DOHH2 (cell line): Measurements from ENCODE around the gene CCDC68.

Experiments
- H3F3A ChIP-seq: fragments of 200-600 bp; sonication (generic), shearing (Covaris generic); 2 replicates; pipeline ENCODE4 v1.6.0; 2016; ENCODE audit warnings: antibody characterized with exemption, mild to moderate bottlenecking; ENCODE audit not compliant: control insufficient read depth, insufficient read depth
- H3K27ac ChIP-seq: fragments of 200-600 bp; sonication (generic); 2 replicates; pipeline ENCODE4 v1.5.1; 2014; ENCODE audit warnings: low read depth, mild to moderate bottlenecking, low read length, moderate library complexity
- H3K27me3 ChIP-seq: fragments of 200-600 bp; sonication (generic); 2 replicates; pipeline ENCODE4 v1.6.1; 2014; ENCODE audit warnings: mild to moderate bottlenecking, low read length, mixed read lengths; ENCODE audit not compliant: control insufficient read depth
- H3K36me3 ChIP-seq: fragments of 200-600 bp; sonication (generic); 2 replicates; pipeline ENCODE4 v1.6.1; 2014; ENCODE audit warnings: mild to moderate bottlenecking, low read length, moderate library complexity, mixed read lengths; ENCODE audit not compliant: control insufficient read depth
- H3K4me1 ChIP-seq: fragments of 200-600 bp; sonication (generic); 2 replicates; pipeline ENCODE4 v1.6.1; 2014; ENCODE audit warnings: mild to moderate bottlenecking, low read length, mixed read lengths; ENCODE audit not compliant: control insufficient read depth
- H3K4me2 ChIP-seq: fragments of 200-600 bp; sonication (generic); 2 replicates; pipeline ENCODE4 v1.6.0; 2014; ENCODE audit warnings: mild to moderate bottlenecking, low read length, moderate library complexity
- H3K4me3 ChIP-seq: fragments of 200-600 bp; sonication (generic); 2 replicates; pipeline ENCODE4 v1.5.1; 2014; ENCODE audit warnings: mild to moderate bottlenecking, low read length, mixed read lengths
- H3K79me2 ChIP-seq: fragments of 200-600 bp; sonication (generic); 2 replicates; pipeline ENCODE4 v1.6.1; 2014; ENCODE audit warnings: mild to moderate bottlenecking, low read length, mixed read lengths; ENCODE audit not compliant: control insufficient read depth
- H3K9me2 ChIP-seq: fragments of 200-600 bp; sonication (generic); replicated peaks from 2 replicates; pipeline ENCODE4 v1.6.1; 2014; ENCODE audit warnings: mild to moderate bottlenecking, low read length, mixed read lengths; ENCODE audit not compliant: control insufficient read depth
- H3K9me3 ChIP-seq: fragments of 200-600 bp; sonication (generic); 2 replicates; pipeline ENCODE4 v1.6.1; 2014; ENCODE audit warnings: antibody characterized with exemption, low read length, mixed read lengths; ENCODE audit not compliant: control insufficient read depth, insufficient read depth
- H4K20me1 ChIP-seq: fragments of 200-600 bp; sonication (generic); 2 replicates; pipeline ENCODE4 v1.6.0; 2014; ENCODE audit warnings: low read depth, mild to moderate bottlenecking, antibody characterized with exemption, low read length, moderate library complexity; ENCODE audit not compliant: control insufficient read depth, insufficient read depth
- EZH2phosphoT487 ChIP-seq: fragments of 200-600 bp; sonication (generic); IDR thresholded peaks from 2 replicates; pipeline ENCODE4 v1.6.1; 2017; ENCODE audit warnings: borderline replicate concordance, mild to moderate bottlenecking, antibody characterized with exemption, low read length, moderate library complexity, mixed read lengths
- TF ChIP-seq, protein P1 (sequence below): fragments of 200-600 bp; sonication (generic); IDR thresholded peaks from one replicate; pipeline ENCODE4 v1.5.1; 2014; ENCODE audit warnings: antibody characterized with exemption, mild to moderate bottlenecking, low read depth, low read length; ENCODE audit not compliant: poor library complexity, severe bottlenecking

Gene CCDC68

GRCh38 chr18:54877076-54877475 is 82.2 kb downstream of the CCDC68 start:
- TF ChIP-seq, protein P1, sequence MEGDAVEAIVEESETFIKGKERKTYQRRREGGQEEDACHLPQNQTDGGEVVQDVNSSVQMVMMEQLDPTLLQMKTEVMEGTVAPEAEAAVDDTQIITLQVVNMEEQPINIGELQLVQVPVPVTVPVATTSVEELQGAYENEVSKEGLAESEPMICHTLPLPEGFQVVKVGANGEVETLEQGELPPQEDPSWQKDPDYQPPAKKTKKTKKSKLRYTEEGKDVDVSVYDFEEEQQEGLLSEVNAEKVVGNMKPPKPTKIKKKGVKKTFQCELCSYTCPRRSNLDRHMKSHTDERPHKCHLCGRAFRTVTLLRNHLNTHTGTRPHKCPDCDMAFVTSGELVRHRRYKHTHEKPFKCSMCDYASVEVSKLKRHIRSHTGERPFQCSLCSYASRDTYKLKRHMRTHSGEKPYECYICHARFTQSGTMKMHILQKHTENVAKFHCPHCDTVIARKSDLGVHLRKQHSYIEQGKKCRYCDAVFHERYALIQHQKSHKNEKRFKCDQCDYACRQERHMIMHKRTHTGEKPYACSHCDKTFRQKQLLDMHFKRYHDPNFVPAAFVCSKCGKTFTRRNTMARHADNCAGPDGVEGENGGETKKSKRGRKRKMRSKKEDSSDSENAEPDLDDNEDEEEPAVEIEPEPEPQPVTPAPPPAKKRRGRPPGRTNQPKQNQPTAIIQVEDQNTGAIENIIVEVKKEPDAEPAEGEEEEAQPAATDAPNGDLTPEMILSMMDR = no peak
- no peak for TF ChIP-seq EZH2phosphoT487
- no peaks in the 10 kb centered on the region for H3K9me2 ChIP-seq
- H3K36me3 ChIP-seq = no peaks in the 10 kb centered on the region
- H3K4me3 ChIP-seq = no peak overlapping the region
- H3K79me2 ChIP-seq = no peaks in the 10 kb centered on the region
- no peaks in the 10 kb centered on the region for H3F3A ChIP-seq
- no peak overlapping the region for H3K4me2 ChIP-seq
- H3K9me3 ChIP-seq = no peaks in the 10 kb centered on the region
- no peaks in the 10 kb centered on the region for H3K4me1 ChIP-seq
- H3K27me3 ChIP-seq = no peaks in the 10 kb centered on the region
- H3K27ac ChIP-seq = no peak overlapping the region
- H4K20me1 ChIP-seq = no peaks in the 10 kb centered on the region

- no peaks in the 10 kb centered on the region for H3K4me1 ChIP-seq
- H3K79me2 ChIP-seq = no peaks in the 10 kb centered on the region
- TF ChIP-seq, protein P1 = no peak
- no peak overlapping the region for H3K4me3 ChIP-seq
- no peaks in the 10 kb centered on the region for H4K20me1 ChIP-seq
- no peaks in the 10 kb centered on the region for H3K36me3 ChIP-seq
- H3K9me2 ChIP-seq = no peaks in the 10 kb centered on the region
- H3K9me3 ChIP-seq = no peaks in the 10 kb centered on the region
- no peak overlapping the region for H3K4me2 ChIP-seq
- no peaks in the 10 kb centered on the region for H3K27me3 ChIP-seq
- H3F3A ChIP-seq = no peaks in the 10 kb centered on the region
- H3K27ac ChIP-seq = no peak overlapping the region
Measured at GRCh38 chr18:54875063-54875462, 84.2 kb downstream of the CCDC68 start.

DNA sequence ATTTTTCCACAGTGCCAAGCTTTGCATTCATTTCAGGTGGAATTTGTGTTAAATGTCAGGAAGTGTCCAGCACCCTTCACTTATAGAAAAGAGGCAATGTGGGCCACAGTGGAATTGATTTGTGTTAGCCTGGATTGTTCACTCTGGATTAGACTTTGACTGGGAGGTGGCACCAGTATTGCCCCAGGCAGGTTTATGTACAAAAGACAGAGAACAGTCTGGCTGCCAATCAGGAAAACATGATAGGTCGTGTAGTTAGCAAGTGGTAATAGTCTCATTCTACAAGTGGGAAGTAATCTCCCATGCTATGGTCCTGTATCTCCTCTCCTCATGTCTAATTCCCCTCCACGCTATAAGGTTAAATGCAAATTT is 85.4 kb downstream of the CCDC68 start:
- Histone ChIP-seq H3K4me2 (no peak overlapping the region), H3K36me3 (no peaks in the 10 kb centered on the region), H3K9me3 (no peaks in the 10 kb centered on the region), H3F3A (no peaks in the 10 kb centered on the region), H3K4me1 (no peaks in the 10 kb centered on the region), H3K79me2 (no peaks in the 10 kb centered on the region), H3K27ac (no peak overlapping the region), H3K9me2 (no peaks in the 10 kb centered on the region), H3K4me3 (no peak overlapping the region), H3K27me3 (no peaks in the 10 kb centered on the region), H4K20me1 (no peaks in the 10 kb centered on the region)
- TF ChIP-seq EZH2phosphoT487 = no peak
- TF ChIP-seq, protein P1 = no peak

- no peak overlapping the region for H3K27ac ChIP-seq
- no peaks in the 10 kb centered on the region for H3K4me1 ChIP-seq
- H3K27me3 ChIP-seq = no peaks in the 10 kb centered on the region
- TF ChIP-seq EZH2phosphoT487 = no peak
- no peaks in the 10 kb centered on the region for H4K20me1 ChIP-seq
- no peak overlapping the region for H3K4me3 ChIP-seq
- no peaks in the 10 kb centered on the region for H3K36me3 ChIP-seq
- H3K79me2 ChIP-seq = no peaks in the 10 kb centered on the region
- no peak overlapping the region for H3K4me2 ChIP-seq
- H3K9me3 ChIP-seq = no peaks in the 10 kb centered on the region
- H3F3A ChIP-seq = no peaks in the 10 kb centered on the region
- H3K9me2 ChIP-seq = no peaks in the 10 kb centered on the region
Measured at GRCh38 chr18:54872681-54873080, 86.6 kb downstream of the CCDC68 start.
